GM19328 (cell line): ENCODE measurements around the gene PDE10A.

ENCODE experiments used
- ATAC-seq: cut with Tn5 transposase; IDR thresholded peaks from one replicate; pipeline ENCODE4 v1.9.1; 2021; ENCODE audit warnings: mild to moderate bottlenecking, moderate library complexity; ENCODE audit not compliant: unreplicated experiment

Gene PDE10A

DNA sequence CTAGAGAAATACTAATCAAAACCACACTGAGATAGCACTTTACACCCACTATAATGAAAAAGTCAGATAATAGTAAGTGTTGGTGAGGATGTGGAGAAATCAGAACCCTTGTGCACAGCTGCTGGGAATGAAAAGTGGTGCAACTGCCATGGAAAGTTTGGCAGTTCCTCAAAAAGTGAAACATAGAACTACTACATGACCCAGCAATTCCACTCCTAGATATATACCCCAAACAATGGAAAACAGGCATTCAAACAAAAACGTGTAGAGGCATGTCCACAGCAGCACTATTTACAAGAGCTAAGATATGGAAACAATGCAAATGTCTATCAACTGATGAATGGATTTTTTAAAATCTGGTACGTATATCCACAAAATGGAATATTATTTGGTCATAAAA, 236.1 kb downstream of the PDE10A start:
- no peak for ATAC-seq

DNA sequence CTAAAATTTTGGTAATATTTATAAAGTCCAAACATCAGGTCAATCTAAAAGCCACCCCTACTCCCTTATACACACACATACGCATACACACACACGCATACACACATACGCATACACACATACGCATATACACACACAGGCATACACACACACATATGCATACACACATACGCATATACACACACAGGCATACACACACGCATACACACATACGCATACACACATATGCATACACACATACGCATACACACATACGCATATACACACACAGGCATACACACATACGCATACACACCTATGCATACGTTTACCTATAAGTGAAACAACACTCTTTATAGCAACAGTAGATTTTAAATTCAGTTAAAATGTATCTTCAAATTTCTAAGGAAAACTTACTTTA, 240.8 kb downstream of the PDE10A start:
- ATAC-seq = no peak

DNA sequence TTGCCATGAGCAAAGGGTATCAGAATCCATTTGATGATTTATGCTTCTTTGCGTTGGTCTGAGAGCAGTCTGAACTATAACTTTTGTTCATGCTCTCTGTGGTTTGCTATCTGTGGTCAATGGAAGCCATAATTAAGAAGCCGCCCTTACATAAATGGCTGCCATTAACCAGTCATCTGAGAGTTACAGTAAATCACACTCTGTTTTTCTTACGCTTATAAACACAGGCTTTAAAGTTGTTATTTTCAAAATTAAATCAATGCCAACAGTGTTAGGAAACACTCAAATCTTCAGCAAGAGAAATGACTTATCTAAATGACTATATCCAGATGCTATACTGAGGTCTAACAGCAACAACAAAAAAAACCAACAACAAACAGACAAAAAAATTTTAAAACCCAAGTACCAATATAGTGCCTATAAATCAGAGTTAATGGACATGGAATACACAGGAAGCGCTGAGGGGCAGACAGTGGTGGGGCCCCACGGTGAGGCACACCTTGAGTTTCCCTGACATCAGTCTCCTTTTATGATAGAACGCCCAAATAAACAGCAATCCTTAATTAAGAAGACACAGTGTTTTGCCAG, 245.7 kb downstream of the PDE10A start:
- ATAC-seq = no peak

DNA sequence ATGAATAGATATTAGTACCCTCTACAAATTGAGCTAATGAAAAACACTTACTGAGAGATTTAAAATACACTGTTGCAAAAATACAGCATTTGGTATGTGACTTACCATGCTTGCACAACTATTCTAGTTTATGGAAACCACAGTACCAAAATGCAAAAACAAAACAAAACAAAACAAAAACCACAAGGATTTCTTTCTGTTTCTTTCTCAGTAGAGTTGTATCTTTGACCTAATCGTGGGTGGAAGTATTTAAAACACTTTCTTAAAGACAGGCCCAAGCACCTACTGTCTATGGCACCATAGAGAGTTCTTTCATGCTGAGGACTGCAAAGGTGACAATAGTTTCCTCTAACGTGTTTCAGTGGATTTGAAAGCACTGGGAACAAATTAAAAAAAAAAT, 258.3 kb downstream of the PDE10A start:
- ATAC-seq = no peak

DNA sequence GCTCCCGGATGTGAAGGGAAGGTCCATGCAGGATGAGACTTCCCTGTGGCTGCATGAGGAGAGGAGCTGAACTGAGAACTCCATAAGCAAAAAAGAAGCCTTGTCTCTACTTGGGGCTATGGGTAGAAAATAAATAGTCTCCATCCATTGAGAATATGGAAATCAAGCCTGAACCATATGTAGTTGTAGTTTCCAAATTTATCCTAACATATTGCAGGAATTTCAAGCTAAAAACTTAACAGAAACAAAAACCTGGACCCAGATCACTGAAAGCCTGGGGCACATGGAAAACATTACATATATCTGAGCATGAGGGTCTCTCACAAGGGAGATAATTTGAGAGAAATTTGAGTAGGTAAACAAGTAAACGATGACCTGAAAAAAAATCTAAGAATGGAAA, 258.7 kb downstream of the PDE10A start:
- ATAC-seq = no peak

DNA sequence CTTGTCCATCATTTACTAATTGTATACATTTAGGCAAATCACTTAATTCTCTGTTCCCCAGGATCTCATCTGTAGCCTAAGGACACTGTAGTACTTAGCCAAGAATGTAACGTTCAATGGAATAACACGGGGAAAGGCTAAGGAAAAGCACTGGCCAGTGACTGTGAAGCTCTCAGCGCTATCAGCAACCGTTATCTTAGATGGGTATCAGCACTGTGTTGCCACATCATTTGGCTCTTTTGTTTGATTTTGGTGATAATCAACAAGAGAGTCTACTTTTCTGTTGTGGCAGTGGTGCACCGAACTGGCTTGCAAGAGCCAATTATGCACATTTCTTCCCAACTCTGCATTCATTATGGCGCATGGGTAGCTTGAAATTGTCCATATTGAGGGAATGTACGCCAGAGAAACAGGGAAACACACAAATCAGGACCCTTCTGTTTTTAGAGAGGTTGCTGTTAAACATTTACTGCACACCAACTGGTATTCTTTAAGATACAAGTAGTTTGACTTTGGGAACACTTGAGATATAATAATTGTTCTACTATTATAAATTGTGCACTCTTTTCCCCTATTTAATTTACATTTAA, 259.9 kb downstream of the PDE10A start:
- no peak for ATAC-seq

DNA sequence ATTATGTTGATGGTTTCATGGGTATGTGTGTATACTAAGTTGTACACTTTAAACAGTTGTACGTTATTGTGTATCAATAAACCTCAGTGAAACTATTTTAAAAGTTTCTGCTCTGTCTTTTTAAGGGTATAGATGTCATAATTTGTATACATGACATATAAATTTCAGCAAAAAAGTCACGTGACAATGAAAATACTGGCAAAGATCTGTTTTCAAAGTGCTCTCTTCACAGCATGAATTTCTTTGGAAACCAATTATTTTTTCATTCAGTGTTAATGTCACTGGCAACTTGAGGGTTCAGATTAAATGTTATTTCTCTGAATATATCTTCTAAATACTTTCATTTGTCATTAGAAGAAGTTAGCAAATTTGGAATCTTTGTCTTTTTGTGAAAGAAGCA, 261.9 kb downstream of the PDE10A start:
- no peak for ATAC-seq

DNA sequence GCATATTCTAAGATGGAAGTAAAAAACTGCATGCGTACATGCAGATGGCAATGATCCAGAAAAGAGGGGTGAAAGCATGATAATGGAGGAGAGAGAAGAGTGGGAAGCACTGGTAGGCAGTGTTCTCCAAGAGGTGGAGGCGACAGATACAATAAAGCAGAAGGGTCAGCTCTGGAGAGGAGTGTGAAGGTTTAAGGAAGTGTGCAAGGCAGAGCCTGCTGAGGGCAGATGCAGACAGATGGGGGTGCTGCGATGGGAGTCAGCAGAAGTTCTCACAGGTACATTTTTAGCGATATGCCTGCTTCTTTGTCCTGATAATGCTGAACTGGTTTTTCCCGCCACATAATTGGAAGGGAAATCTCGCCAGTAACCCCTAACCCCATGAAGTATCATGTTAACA, 272.6 kb downstream of the PDE10A start:
- ATAC-seq = no peak

DNA sequence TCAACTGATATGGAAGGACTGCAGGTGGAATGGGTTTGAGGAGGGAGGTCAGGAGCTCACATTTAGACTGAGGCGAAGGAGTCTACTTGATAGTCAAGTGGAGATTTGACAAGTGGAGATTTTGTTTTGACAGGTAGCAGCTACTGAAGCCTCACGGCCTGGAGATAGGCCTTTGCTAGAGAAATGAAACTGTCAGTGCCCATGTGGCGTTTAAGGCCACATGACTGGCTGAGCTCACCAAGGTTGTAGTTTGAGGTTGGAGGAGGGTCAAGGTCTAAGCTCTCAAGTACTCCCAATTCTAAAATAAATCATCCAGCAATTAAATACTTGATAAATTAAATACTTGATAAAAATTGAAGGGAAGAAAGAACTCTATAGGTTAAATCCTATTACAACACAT, 273.5 kb downstream of the PDE10A start:
- no peak for ATAC-seq

DNA sequence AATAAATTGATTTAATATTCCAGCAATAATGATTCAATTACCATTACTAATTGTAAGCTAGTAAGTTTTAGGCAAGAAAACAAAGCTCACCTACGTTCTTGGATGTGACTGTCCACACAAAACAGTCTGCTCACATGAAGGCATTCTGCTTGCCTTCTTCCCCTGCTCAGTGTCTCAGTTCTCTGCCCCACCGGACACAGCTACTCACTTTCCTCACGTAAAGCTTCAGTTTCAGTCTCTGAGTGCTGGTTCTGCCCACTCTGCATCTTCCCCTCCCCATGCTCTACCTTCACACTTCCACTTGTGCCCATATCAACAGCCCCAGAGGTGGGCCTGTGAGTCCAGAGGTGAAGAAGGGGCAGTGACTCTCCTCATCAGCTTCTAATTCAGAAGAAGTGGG, 279.7 kb downstream of the PDE10A start:
- no peak for ATAC-seq

DNA sequence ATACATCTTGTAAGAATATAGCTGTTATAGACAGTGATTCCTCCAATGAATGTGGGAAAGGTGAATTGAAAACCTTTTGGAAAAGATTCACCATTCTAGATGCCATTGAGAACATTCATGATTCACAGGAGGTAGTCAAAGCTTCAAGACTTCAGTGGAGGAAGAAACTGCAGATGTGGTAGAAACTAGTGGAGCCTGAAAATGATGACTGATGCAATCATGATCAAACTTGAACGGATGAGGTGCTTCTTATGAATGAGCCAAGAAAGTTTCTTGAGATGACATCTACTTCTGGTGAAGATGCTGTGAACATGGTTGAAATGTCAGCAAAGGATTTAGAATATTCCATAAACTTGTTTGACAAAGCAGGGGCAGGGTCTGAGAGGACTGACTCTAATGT, 286.9 kb downstream of the PDE10A start:
- ATAC-seq = no peak

DNA sequence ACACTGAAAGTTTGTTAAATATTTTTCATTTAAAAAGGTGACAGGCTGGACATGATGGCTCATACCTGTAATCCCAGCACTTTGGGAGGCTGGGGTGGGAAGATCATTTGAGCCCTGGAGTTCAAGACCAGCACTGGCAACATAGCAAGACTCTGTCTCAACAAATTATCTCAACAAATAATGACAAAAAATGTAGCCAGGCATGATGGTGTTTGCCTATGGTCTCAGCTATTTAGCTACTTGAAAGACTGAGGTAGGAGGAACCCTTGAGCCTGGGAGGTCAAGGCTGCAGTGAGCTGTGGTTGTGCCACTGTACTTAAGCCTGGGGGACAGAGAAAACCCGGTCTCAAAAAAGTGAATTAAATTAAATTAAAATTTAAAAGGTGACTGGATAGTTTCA, 297.7 kb downstream of the PDE10A start:
- no peak for ATAC-seq

DNA sequence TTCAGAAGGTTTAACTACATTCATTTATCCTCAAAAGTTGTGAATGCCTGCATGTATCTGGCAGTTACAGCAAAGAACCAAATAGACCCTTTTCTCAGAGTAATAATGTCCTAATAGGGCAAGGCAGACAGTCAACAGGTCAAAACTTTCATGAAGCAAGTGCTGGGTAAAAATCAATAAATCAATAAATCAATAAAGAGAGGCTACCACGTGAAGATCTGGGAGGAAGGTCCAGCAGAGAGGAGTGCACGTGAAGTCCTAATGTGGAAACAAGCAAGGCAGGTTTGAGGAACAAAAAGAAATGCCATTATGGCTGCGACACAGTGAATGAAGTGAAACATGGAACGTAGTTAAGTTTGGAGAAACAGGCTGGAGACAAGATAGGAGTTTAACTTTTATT, 317.3 kb downstream of the PDE10A start:
- no peak for ATAC-seq

DNA sequence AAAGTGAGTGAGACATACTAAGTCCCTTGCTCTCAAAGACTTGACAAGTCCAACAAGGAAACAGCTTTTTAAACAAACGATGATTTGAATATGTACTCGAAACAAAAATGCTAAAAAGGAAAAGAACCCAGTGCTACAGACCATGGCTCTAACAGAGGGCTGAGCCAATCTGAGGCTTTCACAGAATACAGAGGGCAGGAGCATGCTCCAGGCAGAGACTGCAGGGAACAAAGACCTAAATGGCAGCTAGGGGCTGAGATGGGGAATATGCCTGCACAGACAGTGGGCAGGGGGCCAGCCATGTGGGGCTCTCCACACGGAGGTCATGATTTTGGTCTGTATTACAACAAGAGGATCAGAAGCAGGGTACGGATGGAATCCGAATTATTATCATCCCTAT, 322.5 kb downstream of the PDE10A start:
- no peak for ATAC-seq

DNA sequence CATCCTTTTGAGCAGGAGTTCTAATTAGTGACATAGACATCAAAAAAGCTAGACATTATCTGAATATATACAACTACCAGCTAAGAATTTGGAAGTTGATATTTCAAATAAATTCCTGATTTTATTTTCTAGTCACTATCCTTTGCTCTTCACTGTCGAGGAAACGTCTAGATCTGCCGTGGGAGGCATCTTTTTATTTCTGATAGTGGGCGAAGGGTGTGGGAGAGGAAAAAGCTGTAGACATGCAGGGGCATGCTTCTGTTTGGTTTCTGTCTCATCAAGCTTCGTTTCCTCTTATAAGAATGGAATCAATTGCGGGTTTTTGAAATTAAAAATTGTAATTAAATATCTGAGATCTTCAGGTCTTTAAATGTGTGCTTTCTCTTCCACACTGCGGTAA, 337.4 kb downstream of the PDE10A start:
- ATAC-seq = no peak

DNA sequence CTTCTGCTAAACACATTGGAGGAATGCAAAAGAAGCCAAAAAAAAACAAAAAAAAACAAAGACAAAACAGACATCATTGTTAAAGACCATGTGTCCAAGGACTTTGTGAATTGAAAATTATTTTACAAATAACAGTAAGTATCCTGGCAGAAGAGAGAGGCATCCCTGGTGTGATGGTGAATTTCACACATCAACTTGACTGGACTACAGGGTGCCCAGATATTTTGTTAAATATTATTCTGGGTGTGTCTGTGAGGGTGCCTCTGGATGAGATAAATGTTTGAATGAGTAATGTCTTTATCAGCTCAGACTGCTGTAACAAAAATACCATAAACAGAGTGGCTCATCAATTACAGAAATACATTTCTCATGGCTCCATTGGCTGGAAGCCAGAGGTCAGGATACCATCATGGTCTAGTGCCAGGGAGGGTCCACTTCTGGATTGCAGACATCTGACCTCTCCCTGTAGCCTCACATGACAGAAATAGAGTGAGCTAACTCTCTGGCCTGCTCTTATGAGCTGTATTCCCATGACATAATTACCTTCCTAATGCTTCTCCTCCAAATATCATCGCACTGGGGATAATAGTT, 341.4 kb downstream of the PDE10A start:
- ATAC-seq = no peak

DNA sequence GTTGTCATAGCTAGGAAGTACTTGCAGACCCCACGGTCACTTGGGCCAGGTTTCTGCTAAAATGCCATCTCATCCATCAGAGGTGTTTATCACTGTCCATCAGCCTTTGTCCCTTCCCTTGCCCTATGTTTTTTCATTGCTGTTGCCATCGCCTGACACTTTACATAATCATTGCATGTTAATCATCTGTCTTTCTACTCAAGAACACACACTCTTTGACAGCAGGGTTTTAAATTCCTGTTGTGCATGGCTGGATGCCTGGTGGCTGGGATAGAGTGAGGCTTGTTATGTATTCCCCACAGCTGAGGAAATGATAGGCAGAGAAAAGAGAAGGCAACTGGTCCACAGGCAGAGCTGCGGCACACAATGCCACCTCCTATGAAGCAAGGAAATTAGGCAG, 341.9 kb downstream of the PDE10A start:
- no peak for ATAC-seq

DNA sequence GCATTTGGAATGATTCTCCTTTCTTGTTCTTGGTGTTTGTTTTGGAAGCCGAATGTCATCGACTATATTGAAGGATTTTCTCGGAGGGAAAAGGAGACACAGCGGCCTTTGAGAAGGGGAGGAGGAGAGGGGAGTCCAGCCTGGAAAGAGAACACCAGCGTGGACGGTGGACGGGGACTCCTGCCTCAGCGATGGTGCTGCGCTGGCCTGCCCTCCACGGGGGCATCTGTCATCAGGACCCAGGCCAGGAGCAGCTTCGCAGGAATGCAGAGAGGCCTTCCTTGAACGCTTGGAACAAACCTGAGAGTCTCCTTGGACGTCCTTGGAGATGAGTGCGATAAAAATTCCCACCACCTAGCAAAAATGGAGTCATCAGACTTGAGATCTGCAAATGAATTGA, 345.3 kb downstream of the PDE10A start:
- ATAC-seq = no peak

DNA sequence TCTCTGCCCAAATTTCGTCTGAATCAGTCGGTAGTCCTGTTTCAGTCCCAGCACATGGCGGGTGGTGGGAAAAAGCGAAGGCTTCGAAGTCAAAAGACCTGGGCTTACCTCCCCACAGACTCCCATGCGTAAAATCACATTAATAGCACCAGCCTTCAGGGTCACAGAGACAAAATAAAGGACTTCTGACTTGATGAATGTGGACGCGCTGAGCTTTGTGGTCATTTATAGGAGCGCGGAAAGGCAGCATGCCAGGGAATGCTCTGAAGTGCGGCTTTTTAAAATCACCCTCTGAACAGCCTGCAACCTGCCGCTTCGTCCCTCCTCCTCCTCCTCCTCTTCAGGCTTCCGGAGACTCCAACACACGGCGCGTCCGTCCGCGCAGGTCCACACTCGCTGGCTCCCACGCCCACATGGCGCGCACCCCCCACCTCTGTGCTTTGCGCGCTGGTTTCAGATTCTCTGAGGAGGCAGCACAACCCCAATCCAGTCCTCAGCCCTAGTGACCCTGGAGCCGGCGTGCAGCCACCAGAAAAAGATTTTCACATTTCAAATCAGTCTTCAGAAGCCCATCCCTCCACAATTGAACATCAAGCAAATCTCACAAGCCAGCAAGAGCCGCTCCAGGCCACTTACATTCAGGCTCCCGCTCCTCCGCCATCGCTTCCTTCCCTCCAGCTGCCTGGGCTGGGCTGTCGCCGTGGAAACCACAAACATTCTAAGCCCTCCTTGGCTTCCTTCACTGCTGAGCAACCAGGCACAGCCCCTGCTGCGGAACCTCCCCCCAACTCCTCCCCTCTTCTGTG, 353.9 kb downstream of the PDE10A start, which contains the start of gene C6orf118:
C6orf118 (minus strand) TSS at position 680 of the 806 bp plus-strand sequence; CDS start at position 661, 19 bp downstream.
- ATAC-seq = no peak

DNA sequence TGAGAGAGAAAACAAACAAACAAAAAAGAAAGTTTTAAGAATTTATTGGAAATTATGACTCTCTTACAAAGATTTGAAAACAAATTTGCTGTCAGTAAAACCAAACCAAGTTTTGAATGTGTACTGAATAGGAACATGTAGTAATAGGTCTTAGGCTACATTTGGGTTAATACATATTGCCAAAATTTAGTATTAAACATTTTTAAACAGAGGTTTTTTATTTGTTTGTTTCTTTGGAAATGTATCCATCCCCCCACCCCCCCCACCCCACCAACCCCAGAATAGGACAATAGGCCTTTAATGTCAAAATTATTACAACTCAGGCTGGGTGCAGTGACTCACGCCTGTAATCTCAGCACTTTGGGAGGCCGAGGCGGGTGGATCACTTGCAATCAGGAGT, 356.1 kb downstream of the PDE10A start:
- ATAC-seq = no peak

DNA sequence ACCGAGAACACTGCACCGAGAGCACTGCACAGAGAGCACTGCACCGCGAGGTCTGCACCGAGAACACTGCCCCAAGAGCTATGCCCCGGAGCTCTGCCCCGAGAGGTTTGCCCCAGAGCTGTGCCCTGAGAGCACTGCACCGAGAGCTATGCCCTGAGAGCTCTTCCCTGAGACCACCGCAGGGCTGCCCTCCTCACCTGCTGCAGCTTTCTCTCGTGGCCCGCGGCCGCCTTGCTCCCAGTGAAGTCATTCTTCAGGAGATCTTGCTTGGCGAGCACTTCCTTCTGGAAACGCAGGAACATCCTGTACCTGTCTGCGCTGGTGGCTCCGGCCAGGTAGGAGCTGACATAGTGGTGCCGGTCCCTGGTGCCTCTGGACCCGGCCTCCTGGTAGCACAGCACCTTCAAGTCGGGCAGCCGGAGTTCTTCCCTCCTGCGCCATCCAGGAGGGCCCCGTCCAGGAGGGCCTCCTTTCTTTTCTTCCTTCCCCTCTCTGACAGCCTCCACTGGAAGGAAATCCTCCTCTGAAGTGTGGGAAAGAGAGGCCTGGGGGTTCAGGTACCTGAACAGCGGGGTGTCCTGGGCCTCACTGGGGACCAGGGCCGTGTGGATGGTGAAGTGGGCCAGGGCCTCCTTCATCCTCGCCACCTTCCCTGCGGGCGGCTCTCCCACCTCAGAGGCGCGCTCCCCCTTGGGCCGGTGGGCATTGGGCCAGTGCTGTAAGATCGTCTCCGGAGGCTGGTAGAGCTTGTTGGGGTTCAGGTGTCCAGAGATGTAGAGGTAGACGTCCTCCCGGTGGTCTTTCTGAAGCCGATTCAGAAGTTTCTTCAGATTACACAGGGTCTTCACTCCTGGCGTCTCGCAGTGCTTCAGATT, 361.4 kb downstream of the PDE10A start:
- ATAC-seq = no peak
